Endometrium (tissue), 2 donors: ENCODE data around the gene USP31.
"Not testable (repeated sequence)": the region's sequence is repeated elsewhere in the genome, so short reads cannot be mapped to it uniquely, and the experiment has no call there.

ENCODE experiments used
- FAIRE-seq: peaks from 2 replicates; lab custom pipeline; 2012; peaks lifted over from hg19 to GRCh38; lab: Jason Lieb, UNC
- donor health status: control.
- donor health status: control.

The USP31 gene

GRCh38 chr16:23131436-23131835 is 17.8 kb downstream of the USP31 start:
- FAIRE-seq = no peak

GRCh38 chr16:23131036-23131435 is 18.2 kb downstream of the USP31 start:
- FAIRE-seq = no peak

- FAIRE-seq = no peak
Measured at GRCh38 chr16:23129686-23130085, 19.6 kb downstream of the USP31 start.

- no peak for FAIRE-seq
Measured at GRCh38 chr16:23128056-23128455, 21.2 kb downstream of the USP31 start.

GRCh38 chr16:23125277-23125676 is 24.0 kb downstream of the USP31 start:
- no peak for FAIRE-seq

- FAIRE-seq = no peak
Measured at GRCh38 chr16:23124315-23124714, 24.9 kb downstream of the USP31 start.

- no peak for FAIRE-seq
Measured at GRCh38 chr16:23122144-23122543, 27.1 kb downstream of the USP31 start.

- no peak for FAIRE-seq
Measured at GRCh38 chr16:23121024-23121423, 28.2 kb downstream of the USP31 start.

GRCh38 chr16:23120562-23120961 is 28.7 kb downstream of the USP31 start:
- FAIRE-seq = no peak

- no peak for FAIRE-seq
Measured at GRCh38 chr16:23119570-23119969, 29.7 kb downstream of the USP31 start.

- no peak for FAIRE-seq
Measured at GRCh38 chr16:23114131-23114904, 34.9 kb downstream of the USP31 start.

GRCh38 chr16:23113185-23113584 is 36.1 kb downstream of the USP31 start:
- no peak for FAIRE-seq

- FAIRE-seq = no peak
Measured at GRCh38 chr16:23110257-23110899, 38.9 kb downstream of the USP31 start.

GRCh38 chr16:23107936-23108335 is 41.3 kb downstream of the USP31 start:
- no peak for FAIRE-seq

GRCh38 chr16:23107117-23107516 is 42.1 kb downstream of the USP31 start:
- no peak for FAIRE-seq

GRCh38 chr16:23105309-23105708 is 43.9 kb downstream of the USP31 start:
- no peak for FAIRE-seq

GRCh38 chr16:23104032-23104955 is 45.0 kb downstream of the USP31 start:
- no peak for FAIRE-seq

GRCh38 chr16:23103603-23104002 is 45.6 kb downstream of the USP31 start:
- no peak for FAIRE-seq

- no peak for FAIRE-seq
Measured at GRCh38 chr16:23101012-23101550, 48.2 kb downstream of the USP31 start.

- not testable (repeated sequence) for FAIRE-seq
Measured at GRCh38 chr16:23096450-23096849, 52.8 kb downstream of the USP31 start.

GRCh38 chr16:23094136-23094535 is 55.1 kb downstream of the USP31 start:
- not testable (repeated sequence) for FAIRE-seq

- FAIRE-seq = no peak
Measured at GRCh38 chr16:23092801-23093117, 56.5 kb downstream of the USP31 start.
